Measurements from ENCODE around the gene ITPR2.
A peak's percentile ranks its signal among the peaks of the same experiment; 100 is the strongest.

- peak; percentile 92 for TF ChIP-seq SPI1 (IDR thresholded peaks at IDR 0.05; ENCODE audit: low read depth, low read length)
- no peak for TF ChIP-seq POLR2A (IDR thresholded peaks at IDR 0.05; ENCODE audit: low read depth, low read length)
Observed at GRCh38 chr12:26874501-26875296, 41.7 kb upstream of the ITPR2 start.

Data from GM12891 (cell line).